SH-SY5Y (cell line): ENCODE measurements around the gene CARD9.

Source experiments
- GATA2 ChIP-seq: IDR thresholded peaks from 2 replicates; pipeline ENCODE4 v1.6.1; 2011; ENCODE audit warnings: mild to moderate bottlenecking, low read depth, low read length
- GATA3 ChIP-seq: IDR thresholded peaks from 2 replicates; pipeline ENCODE4 v1.6.1; 2011; ENCODE audit warnings: low read depth, mild to moderate bottlenecking, low read length, moderate library complexity

- TF ChIP-seq GATA3 = no peak
- TF ChIP-seq GATA2 = no peak
Observed at GRCh38 chr9:136322756-136323330, 50.6 kb downstream of the CARD9 start.
